Transverse colon (tissue), 4 donors: ENCODE data around the gene COPB2. TPM values are rescaled to one million over a fixed set of nuclear protein-coding genes. Genes with fewer than 3 reads are reported as not detected.

Experiments used
- DNase-seq: peaks from one replicate; pipeline ENCODE4 v3.0.0-alpha.2; 2019
- H3K27ac ChIP-seq, 4 donors: fragments of 200-600 bp; sonication (generic); 2 replicates each; pipeline ENCODE4 v1.5.1; 2016 to 2018; ENCODE audit warnings: inconsistent platforms in 4 of 4
- H3K27me3 ChIP-seq: fragments of 200-600 bp; sonication (generic); 2 replicates; pipeline ENCODE4 v1.5.1; 2017; ENCODE audit warnings: inconsistent platforms
- H3K36me3 ChIP-seq, 4 donors: fragments of 200-600 bp; sonication (generic); 2 replicates each; pipeline ENCODE4 v1.5.1; 2017 to 2019; ENCODE audit warnings: inconsistent platforms in 4 of 4
- H3K4me1 ChIP-seq, 4 donors: fragments of 200-600 bp; sonication (generic); 2 replicates each; pipeline ENCODE4 v1.5.1; 2017 to 2020; ENCODE audit warnings: inconsistent platforms in 4 of 4
- H3K4me3 ChIP-seq, 4 donors: fragments of 200-600 bp; sonication (generic); 1 replicate in 1 of 4; 2 replicates in 3 of 4; pipeline versions ENCODE4 v1.5.1 to v1.6.1; 2017 to 2019; ENCODE audit warnings: inconsistent platforms in 4 of 4
- H3K9me3 ChIP-seq, 2 donors: fragments of 200-600 bp; sonication (generic); 2 replicates each; pipeline ENCODE4 v1.5.1; 2017 to 2019; ENCODE audit warnings: inconsistent platforms in 2 of 2
- EP300 ChIP-seq: sonication (generic); formaldehyde crosslinking; IDR thresholded peaks from one replicate; pipeline ENCODE4 v1.6.1; 2017; ENCODE audit warnings: antibody characterized with exemption, low read depth
- POLR2A ChIP-seq: fragments of 450-650 bp; IDR thresholded peaks from one replicate; pipeline ENCODE4 v1.6.1; 2016; ENCODE audit warnings: antibody characterized with exemption, mild to moderate bottlenecking, moderate library complexity
- POLR2AphosphoS5 ChIP-seq, 3 donors: sonication (generic); formaldehyde crosslinking; IDR thresholded peaks; one replicate each; pipeline ENCODE4 v1.6.1; 2016; ENCODE audit warnings: antibody characterized with exemption in 3 of 3
- WGBS, 2 donors: methylation state at CpG; one replicate each; pipeline ENCODE4 v1.1.5; 2018; ENCODE audit warnings: low coverage in 1 of 2; 5-methylcytosine and 5-hydroxymethylcytosine counted together
- in situ Hi-C, 4 donors: fragments of 200-750 bp; cut with MboI; loops; one replicate each; pipeline versions ENCODE4 v1.15.0 to v1.15.1; 2017; ENCODE audit warnings: low sequenced_read_pairs in 3 of 4, low pct_ligation_motif_present in 1 of 4, low pct_unique_long_range_greater_than_20kb in 1 of 4
- intact Hi-C: fragments of 100-400 bp; cut with DNase I; formaldehyde crosslinking; loops from one replicate; pipeline ENCODE4 v1.15.1; 2023; ENCODE audit warnings: low total_unique reads
- total RNA-seq, 4 donors: library from RNA; depleted of rRNA; stranded (reverse); fragments of >200 nt; gene quantifications; one replicate each; pipeline ENCODE4 v1.1.0, GENCODE V29; 2016
- TF ChIP-seq, protein P1 (sequence below), 5 experiments: fragments of 200-600 bp in 3 of 5; fragments of 450-650 bp in 2 of 5; sonication (generic) in 3 of 5; IDR thresholded peaks; 1 replicate in 2 of 5; 2 replicates in 3 of 5; pipeline ENCODE4 v1.5.1; 2016 to 2017; ENCODE audit warnings: antibody characterized with exemption in 5 of 5, inconsistent platforms in 3 of 5, mild to moderate bottlenecking in 2 of 5, moderate library complexity in 1 of 5

COPB2 gene
- total RNA-seq, 4 donors from 2014 or later, result 38.9 to 86.3 (median 56.3) TPM

DNA sequence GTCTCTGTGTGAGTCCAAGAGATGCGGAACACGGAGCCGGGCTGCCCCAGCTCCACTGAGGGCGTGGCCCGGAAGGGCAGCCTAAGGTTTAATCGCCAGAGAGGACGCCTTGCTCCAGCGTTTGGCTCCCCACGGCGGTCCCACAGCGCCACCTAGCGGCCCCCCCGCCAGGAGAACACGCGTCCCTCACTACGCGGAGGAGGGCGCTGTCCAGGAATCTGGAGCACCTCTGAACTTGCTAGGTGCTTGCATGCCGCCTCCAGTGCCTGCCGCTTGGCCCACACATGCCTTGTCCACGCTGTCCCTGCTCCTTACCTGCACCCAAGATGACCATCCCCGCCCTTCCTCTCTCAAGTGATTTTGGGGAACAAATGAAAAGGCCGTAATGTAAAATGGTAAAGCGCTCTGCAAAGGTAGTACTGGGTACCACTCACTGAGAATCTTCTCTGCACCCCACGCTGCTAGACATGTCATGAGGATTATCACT is 60.0 kb downstream of the COPB2 start:
- Histone ChIP-seq H3K4me3 (peak overlapping the region in 1 of 4 donors; percentile 13), H3K36me3 (no peaks in the 10 kb centered on the region), H3K4me1 (peaks cover 0 to 7% (median 2%) of the 10 kb centered on the region in 4 donors), H3K27me3 (peaks cover 28% of the 10 kb centered on the region), H3K9me3 (no peaks in the 10 kb centered on the region), H3K27ac (no peak overlapping the region)
- DNase-seq, result peak; percentile 92
- intact Hi-C loops, result loop anchor here (5.0 to 10.0 kb wide), 2 partner anchors 217 to 385 kb away; partner anchors contain the start of genes FOXL2 and FOXL2NB
- TF ChIP-seq, protein P1, sequence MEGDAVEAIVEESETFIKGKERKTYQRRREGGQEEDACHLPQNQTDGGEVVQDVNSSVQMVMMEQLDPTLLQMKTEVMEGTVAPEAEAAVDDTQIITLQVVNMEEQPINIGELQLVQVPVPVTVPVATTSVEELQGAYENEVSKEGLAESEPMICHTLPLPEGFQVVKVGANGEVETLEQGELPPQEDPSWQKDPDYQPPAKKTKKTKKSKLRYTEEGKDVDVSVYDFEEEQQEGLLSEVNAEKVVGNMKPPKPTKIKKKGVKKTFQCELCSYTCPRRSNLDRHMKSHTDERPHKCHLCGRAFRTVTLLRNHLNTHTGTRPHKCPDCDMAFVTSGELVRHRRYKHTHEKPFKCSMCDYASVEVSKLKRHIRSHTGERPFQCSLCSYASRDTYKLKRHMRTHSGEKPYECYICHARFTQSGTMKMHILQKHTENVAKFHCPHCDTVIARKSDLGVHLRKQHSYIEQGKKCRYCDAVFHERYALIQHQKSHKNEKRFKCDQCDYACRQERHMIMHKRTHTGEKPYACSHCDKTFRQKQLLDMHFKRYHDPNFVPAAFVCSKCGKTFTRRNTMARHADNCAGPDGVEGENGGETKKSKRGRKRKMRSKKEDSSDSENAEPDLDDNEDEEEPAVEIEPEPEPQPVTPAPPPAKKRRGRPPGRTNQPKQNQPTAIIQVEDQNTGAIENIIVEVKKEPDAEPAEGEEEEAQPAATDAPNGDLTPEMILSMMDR (IDR thresholded peaks at IDR 0.05), result peak; percentile 92 to 99 (median 97)
- TF ChIP-seq POLR2A, result no peak
- in situ Hi-C loops, result loop anchor here in 3 of 4 donors (10.0 to 25.0 kb wide), 3 partner anchors 225 to 395 kb away; partner anchors contain the start of genes FOXL2 (in 2 of the 3) and FOXL2NB (in 2 of the 3)
- 12 to 20% methylated on average over 1 to 20 of the region's 25 CpGs for WGBS, 2 donors

DNA sequence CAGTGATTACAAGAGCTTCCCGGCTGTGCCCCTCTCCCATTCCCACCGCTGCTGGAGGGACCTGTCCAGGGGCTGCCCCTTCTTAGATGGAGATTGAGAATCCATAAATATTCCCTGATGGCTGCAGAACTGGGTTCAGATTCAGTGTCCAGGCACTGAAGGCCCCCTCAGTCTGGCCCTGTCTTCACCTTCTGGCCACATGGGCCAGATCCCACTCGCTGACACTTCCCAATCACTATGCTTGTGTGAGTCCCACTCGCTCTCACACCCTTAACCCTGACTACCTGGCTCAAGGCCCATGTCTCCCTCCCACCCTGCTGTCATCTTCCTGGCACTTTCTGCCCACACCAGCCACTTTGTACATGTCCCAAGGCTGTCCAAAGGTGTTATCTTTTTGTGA is 61.1 kb downstream of the COPB2 start:
- peaks cover 0 to 7% (median 2%) of the 10 kb centered on the region in 4 donors for H3K4me1 ChIP-seq
- H3K27ac ChIP-seq, result no peak overlapping the region
- H3K4me3 ChIP-seq, result no peak overlapping the region
- no peaks in the 10 kb centered on the region for H3K36me3 ChIP-seq
- in situ Hi-C loops (loop anchor here in 3 of 4 donors (10.0 to 25.0 kb wide), 3 partner anchors 224 to 394 kb away; partner anchors contain the start of genes FOXL2 (in 2 of the 3) and FOXL2NB (in 2 of the 3)), intact Hi-C loops (loop anchor here (5.0 to 10.0 kb wide), 2 partner anchors 216 to 384 kb away; partner anchors contain the start of genes FOXL2 and FOXL2NB)
- peaks cover 28% of the 10 kb centered on the region for H3K27me3 ChIP-seq
- no peak for TF ChIP-seq POLR2AphosphoS5 (IDR thresholded peaks at IDR 0.05)
- TF ChIP-seq EP300, result no peak
- no peak for TF ChIP-seq POLR2A
- TF ChIP-seq, protein P1 (IDR thresholded peaks at IDR 0.05), result no peak
- no peaks in the 10 kb centered on the region for H3K9me3 ChIP-seq
- 90% methylated on average over 4 of the region's 4 CpGs; no CpG with 5 or more reads in 1 of the 2 donors for WGBS, 2 donors
- DNase-seq, result no peak

DNA sequence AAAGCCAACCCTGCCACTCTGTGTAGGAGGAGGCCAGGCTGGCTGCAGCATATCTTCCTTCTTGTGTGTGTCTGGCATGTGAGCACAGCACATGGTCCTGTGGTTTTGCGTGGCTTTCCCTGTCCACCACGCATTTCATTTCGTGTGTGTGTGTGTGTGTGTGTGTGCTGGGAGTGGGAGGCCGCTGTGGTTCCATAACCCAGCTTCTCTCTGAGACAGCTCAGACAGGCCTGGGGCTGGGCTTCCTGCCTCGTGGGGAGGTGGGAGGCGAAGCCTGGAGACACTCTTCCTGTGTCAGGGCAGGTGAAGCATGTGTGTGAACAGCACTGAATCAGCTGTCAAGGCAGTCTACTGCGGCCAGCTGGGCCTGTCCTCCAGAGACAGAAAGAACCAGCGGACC is 61.6 kb downstream of the COPB2 start:
- in situ Hi-C loops, result loop anchor here in 3 of 4 donors (10.0 to 25.0 kb wide), 3 partner anchors 223 to 393 kb away; partner anchors contain the start of genes FOXL2 (in 2 of the 3) and FOXL2NB (in 2 of the 3)
- no peak for DNase-seq
- Histone ChIP-seq H3K27ac (no peak overlapping the region), H3K4me1 (peaks cover 0 to 7% (median 2%) of the 10 kb centered on the region in 4 donors), H3K4me3 (no peak overlapping the region), H3K36me3 (no peaks in the 10 kb centered on the region), H3K9me3 (no peaks in the 10 kb centered on the region), H3K27me3 (peaks cover 28% of the 10 kb centered on the region)
- intact Hi-C loops, result loop anchor here (5.0 to 10.0 kb wide), 2 partner anchors 216 to 383 kb away; partner anchors contain the start of genes FOXL2 and FOXL2NB
- TF ChIP-seq, protein P1 (IDR thresholded peaks at IDR 0.05), result no peak
- TF ChIP-seq POLR2A, result no peak
- TF ChIP-seq EP300, result no peak
- TF ChIP-seq POLR2AphosphoS5 (IDR thresholded peaks at IDR 0.05), result no peak
- WGBS, 2 donors, result 79% methylated on average over 8 of the region's 8 CpGs; no CpG with 5 or more reads in 1 of the 2 donors

DNA sequence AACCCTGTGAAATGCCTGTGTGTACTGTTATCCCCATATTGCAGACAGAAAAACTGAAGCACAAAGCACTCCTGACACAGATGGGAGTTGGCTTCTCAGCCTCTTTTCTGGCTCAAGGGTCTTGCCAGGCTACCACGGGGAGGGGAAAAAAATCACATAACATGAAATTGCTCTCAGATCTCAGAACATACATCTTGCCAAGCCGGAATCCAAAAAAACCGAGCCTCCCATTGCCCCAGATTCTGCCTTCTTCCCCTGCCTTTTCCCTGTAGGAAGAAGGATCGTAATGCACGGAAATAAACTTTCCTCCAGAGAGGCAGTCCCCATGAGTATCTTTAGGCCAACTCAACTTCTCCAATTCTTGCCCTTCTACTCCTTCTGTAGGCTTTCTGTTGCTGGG is 62.2 kb downstream of the COPB2 start:
- H3K27me3 ChIP-seq, result peaks cover 23% of the 10 kb centered on the region
- H3K36me3 ChIP-seq, result no peaks in the 10 kb centered on the region
- no peaks in the 10 kb centered on the region for H3K9me3 ChIP-seq
- TF ChIP-seq, protein P1 (IDR thresholded peaks at IDR 0.05), result no peak
- TF ChIP-seq POLR2A, result no peak
- H3K27ac ChIP-seq, result no peak overlapping the region
- in situ Hi-C loops (loop anchor here in 3 of 4 donors (10.0 to 25.0 kb wide), 3 partner anchors 222 to 392 kb away; partner anchors contain the start of genes FOXL2 (in 2 of the 3) and FOXL2NB (in 2 of the 3)), intact Hi-C loops (loop anchor here (5.0 to 10.0 kb wide), 2 partner anchors 215 to 382 kb away; partner anchors contain the start of genes FOXL2 and FOXL2NB)
- H3K4me1 ChIP-seq, result peaks cover 0 to 7% (median 2%) of the 10 kb centered on the region in 4 donors
- DNase-seq, result no peak
- WGBS, 2 donors, result 91 to 94% methylated on average over 3 to 5 of the region's 5 CpGs
- no peak overlapping the region for H3K4me3 ChIP-seq
